CD4-positive, alpha-beta T cell (primary cell): ENCODE results near the gene AFP. TPM values are rescaled to one million over a fixed set of nuclear protein-coding genes. Genes with fewer than 3 reads are reported as not detected.

Experiments used
- ATAC-seq: fragments of 200-7000 bp; cut with Tn5 transposase; one replicate; pipeline ENCODE4 v1.10.0; 2022; ENCODE audit warnings: mild to moderate bottlenecking; ENCODE audit not compliant: poor library complexity
- CTCF ChIA-PET: fragments of 350-600 bp; sonication (Branson Sonifier 250); formaldehyde crosslinking; loops from one replicate; lab custom pipeline; 2021; ENCODE audit warnings: antibody characterized with exemption, inconsistent platforms; lab: Charles Lee
- POLR2A ChIA-PET: fragments of 350-600 bp; sonication (Branson Sonifier 250); formaldehyde crosslinking; loops from one replicate; lab custom pipeline; 2021; ENCODE audit warnings: antibody characterized with exemption, inconsistent platforms; lab: Charles Lee
- DNase-seq, 14 experiments: peaks; one replicate each; pipeline ENCODE4 v3.0.0-alpha.2; 2013 to 2020; ENCODE audit warnings: mixed read lengths in 2 of 14
- H3K27ac ChIP-seq, 2 donors: one replicate each; pipeline versions ENCODE4 v1.5.1 to v1.7.0; 2013; ENCODE audit warnings: low read length in 2 of 2, low read depth in 1 of 2, mild to moderate bottlenecking in 1 of 2
- H3K27me3 ChIP-seq, 2 experiments: 1 replicate in 1 of 2; 2 replicates in 1 of 2; pipeline versions ENCODE4 v1.6.1 to v1.7.0; 2013; ENCODE audit warnings: low read length in 2 of 2, control low read depth in 1 of 2, mild to moderate bottlenecking in 1 of 2, moderate library complexity in 1 of 2; ENCODE audit not compliant: insufficient read depth in 2 of 2, control insufficient read depth in 1 of 2
- H3K36me3 ChIP-seq: one replicate; pipeline ENCODE4 v1.6.1; 2013; ENCODE audit warnings: low read length, control low read depth; ENCODE audit not compliant: insufficient read depth
- H3K4me1 ChIP-seq: one replicate; pipeline ENCODE4 v1.6.1; 2013; ENCODE audit warnings: low read length, control low read depth; ENCODE audit not compliant: insufficient read depth
- H3K4me3 ChIP-seq: one replicate; pipeline ENCODE4 v1.5.1; 2013; ENCODE audit warnings: mild to moderate bottlenecking, low read length, moderate library complexity
- H3K9me3 ChIP-seq, 2 experiments: 1 replicate in 1 of 2; 2 replicates in 1 of 2; pipeline versions ENCODE4 v1.6.1 to v1.7.0; 2013; ENCODE audit warnings: low read length in 2 of 2, mild to moderate bottlenecking in 2 of 2, control low read depth in 1 of 2, moderate library complexity in 1 of 2; ENCODE audit not compliant: control insufficient read depth in 1 of 2, insufficient read depth in 1 of 2
- H3K27ac Mint-ChIP-seq: one replicate; pipeline ENCODE4 v1.8.0; 2020; ENCODE audit warnings: mixed read lengths
- H3K27me3 Mint-ChIP-seq: one replicate; pipeline ENCODE4 v1.8.0; 2021; ENCODE audit warnings: mixed read lengths
- H3K36me3 Mint-ChIP-seq: one replicate; pipeline ENCODE4 v1.8.0; 2021; ENCODE audit warnings: low read depth, mixed read lengths
- H3K4me1 Mint-ChIP-seq: one replicate; pipeline ENCODE4 v1.8.0; 2021; ENCODE audit warnings: low read depth, mixed read lengths
- H3K4me3 Mint-ChIP-seq: one replicate; pipeline ENCODE4 v1.8.0; 2020; ENCODE audit warnings: mild to moderate bottlenecking, mixed read lengths
- H3K9me3 Mint-ChIP-seq: one replicate; pipeline ENCODE4 v1.8.0; 2020; ENCODE audit warnings: mixed read lengths
- intact Hi-C, 2 experiments: fragments of 100-400 bp; cut with DNase I in 1 of 2; cut with micrococcal nuclease in 1 of 2; formaldehyde crosslinking; loops; one replicate each; pipeline versions ENCODE4 v1.15.1 to v1.9.0; 2023 to 2025; cut with DNase I, micrococcal nuclease
- total RNA-seq, 174 experiments: library from RNA in 2 of 174; stranded (reverse) in 2 of 174; gene quantifications; one replicate each; pipeline ENCODE4 v1.2.3 and lab custom pipeline; 2021 to 2026
- TF ChIP-seq, protein P1 (sequence below): fragments of 200-600 bp; IDR thresholded peaks from one replicate; pipeline ENCODE4 v1.8.0; 2022; ENCODE audit warnings: antibody characterized with exemption, mild to moderate bottlenecking

The AFP gene
- total RNA-seq, 2 experiments from 2014 or later, result not detected

DNA sequence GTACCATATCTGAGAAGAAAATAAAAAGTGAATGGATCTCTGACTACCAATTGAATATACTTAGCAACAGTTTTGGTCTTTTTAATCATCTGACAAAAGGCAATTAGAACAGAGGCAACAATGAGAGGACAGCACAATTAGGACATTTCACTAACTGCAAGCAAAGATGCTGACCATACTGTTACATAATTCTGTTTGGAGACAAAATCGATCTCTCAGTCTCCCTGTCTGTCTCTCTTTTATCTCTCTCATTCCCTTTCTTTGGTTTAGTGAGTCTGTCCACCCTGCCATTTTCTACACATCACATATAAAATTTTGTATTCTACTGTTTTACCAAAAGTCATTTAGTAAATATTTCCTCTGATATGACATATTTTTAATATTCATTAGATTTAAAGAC, 43.3 kb downstream of the AFP start:
- ATAC-seq, result no peak
- CTCF ChIA-PET, result no interaction called here
- no peaks in the 10 kb centered on the region for H3K4me1 Mint-ChIP-seq

DNA sequence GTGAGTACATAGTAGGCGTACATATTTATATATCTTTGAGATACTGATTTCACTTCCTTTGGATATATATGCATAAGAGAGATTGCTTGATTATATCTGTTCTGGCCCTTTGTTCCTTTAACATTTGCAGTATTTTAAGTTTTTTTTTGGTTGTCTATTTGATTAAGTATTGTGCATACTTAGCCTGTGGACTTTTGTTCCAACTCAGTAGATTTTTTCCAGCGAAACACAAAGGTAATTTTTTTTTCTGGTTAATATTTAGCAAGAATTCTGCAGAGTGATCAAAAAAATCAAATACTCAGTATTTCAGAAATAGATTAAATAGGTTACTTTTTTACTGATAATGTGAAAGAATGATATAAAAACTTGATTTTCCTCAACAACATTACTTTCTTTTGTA, 45.3 kb downstream of the AFP start, which contains the start of gene AFM:
AFM (plus strand) TSS at position 388 of the 400 bp plus-strand sequence. CDS start 31 bp downstream, outside the sequence.
- no peak within 1 kb of the TSS for H3K4me3 ChIP-seq
- H3K4me1 ChIP-seq, result no peaks in the 10 kb centered on the region
- no peaks in the 10 kb centered on the region for H3K36me3 ChIP-seq
- no peaks in the 10 kb centered on the region for H3K9me3 Mint-ChIP-seq
- DNase-seq (no peak), ATAC-seq (no peak)
- intact Hi-C loops, result no loop called here
- no peak within 1 kb of the TSS for H3K4me3 Mint-ChIP-seq
- POLR2A ChIA-PET, result no interaction called here
- H3K9me3 ChIP-seq, result peaks cover 0 to 13% of the 10 kb centered on the region in 2 experiments
- TF ChIP-seq, protein P1, sequence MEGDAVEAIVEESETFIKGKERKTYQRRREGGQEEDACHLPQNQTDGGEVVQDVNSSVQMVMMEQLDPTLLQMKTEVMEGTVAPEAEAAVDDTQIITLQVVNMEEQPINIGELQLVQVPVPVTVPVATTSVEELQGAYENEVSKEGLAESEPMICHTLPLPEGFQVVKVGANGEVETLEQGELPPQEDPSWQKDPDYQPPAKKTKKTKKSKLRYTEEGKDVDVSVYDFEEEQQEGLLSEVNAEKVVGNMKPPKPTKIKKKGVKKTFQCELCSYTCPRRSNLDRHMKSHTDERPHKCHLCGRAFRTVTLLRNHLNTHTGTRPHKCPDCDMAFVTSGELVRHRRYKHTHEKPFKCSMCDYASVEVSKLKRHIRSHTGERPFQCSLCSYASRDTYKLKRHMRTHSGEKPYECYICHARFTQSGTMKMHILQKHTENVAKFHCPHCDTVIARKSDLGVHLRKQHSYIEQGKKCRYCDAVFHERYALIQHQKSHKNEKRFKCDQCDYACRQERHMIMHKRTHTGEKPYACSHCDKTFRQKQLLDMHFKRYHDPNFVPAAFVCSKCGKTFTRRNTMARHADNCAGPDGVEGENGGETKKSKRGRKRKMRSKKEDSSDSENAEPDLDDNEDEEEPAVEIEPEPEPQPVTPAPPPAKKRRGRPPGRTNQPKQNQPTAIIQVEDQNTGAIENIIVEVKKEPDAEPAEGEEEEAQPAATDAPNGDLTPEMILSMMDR, result no peak
- H3K4me1 Mint-ChIP-seq, result no peaks in the 10 kb centered on the region
- no peak within 1 kb of the TSS for H3K27ac ChIP-seq
- peaks cover 21% of the 10 kb centered on the region for H3K27me3 Mint-ChIP-seq
- no peaks in the 10 kb centered on the region for H3K36me3 Mint-ChIP-seq
- no peaks in the 10 kb centered on the region for H3K27me3 ChIP-seq
- CTCF ChIA-PET, result no interaction called here
- no peak within 1 kb of the TSS for H3K27ac Mint-ChIP-seq

More for the DNA sequence above, 43.3 kb downstream of the AFP start:
- H3K36me3 ChIP-seq, result no peaks in the 10 kb centered on the region
- TF ChIP-seq, protein P1, result no peak
- intact Hi-C loops, result no loop called here
- H3K27ac Mint-ChIP-seq, result no peak overlapping the region
- no peak overlapping the region for H3K27ac ChIP-seq
- no peak overlapping the region for H3K4me3 Mint-ChIP-seq
- no peaks in the 10 kb centered on the region for H3K36me3 Mint-ChIP-seq
- peaks cover 0 to 19% of the 10 kb centered on the region in 2 experiments for H3K9me3 ChIP-seq
- no peaks in the 10 kb centered on the region for H3K9me3 Mint-ChIP-seq
- peaks cover 20% of the 10 kb centered on the region for H3K27me3 Mint-ChIP-seq
- no peaks in the 10 kb centered on the region for H3K27me3 ChIP-seq
- no peaks in the 10 kb centered on the region for H3K4me1 ChIP-seq
- DNase-seq, result no peak
- POLR2A ChIA-PET, result no interaction called here
- no peak overlapping the region for H3K4me3 ChIP-seq

DNA sequence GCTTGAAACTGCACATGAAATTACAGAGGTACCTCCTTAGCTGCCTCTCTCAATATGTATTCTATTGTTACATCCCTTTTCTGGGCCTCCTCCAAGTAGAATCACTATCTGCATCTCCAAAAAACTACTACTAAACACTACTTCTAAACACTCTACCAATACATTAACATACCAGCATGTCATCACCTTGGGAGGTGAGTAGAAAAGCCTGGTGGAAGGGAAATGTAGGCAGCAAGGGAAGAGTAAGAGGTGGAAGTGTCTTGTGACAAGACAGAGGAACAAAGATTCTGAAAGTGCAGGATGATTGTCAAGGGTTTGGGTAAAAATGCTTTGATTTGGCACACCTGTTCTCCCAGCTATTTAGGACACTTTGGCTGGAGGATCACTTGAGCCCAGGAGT, 49.1 kb downstream of the AFP start:
- ChIA-PET POLR2A (no interaction called here), CTCF (no interaction called here)
- ATAC-seq, result no peak
- intact Hi-C loops, result no loop called here
- TF ChIP-seq, protein P1, result no peak
- no peaks in the 10 kb centered on the region for H3K27me3 ChIP-seq
- no peaks in the 10 kb centered on the region for H3K36me3 Mint-ChIP-seq
- DNase-seq, result no peak
- H3K36me3 ChIP-seq, result no peaks in the 10 kb centered on the region
- peaks cover 22% of the 10 kb centered on the region for H3K27me3 Mint-ChIP-seq
- no peak overlapping the region for H3K27ac Mint-ChIP-seq
- H3K4me1 Mint-ChIP-seq, result no peaks in the 10 kb centered on the region
- H3K4me3 Mint-ChIP-seq, result no peak overlapping the region
- peaks cover 0 to 5% of the 10 kb centered on the region in 2 experiments for H3K9me3 ChIP-seq
- H3K27ac ChIP-seq, result no peak overlapping the region
- no peaks in the 10 kb centered on the region for H3K4me1 ChIP-seq
- H3K4me3 ChIP-seq, result no peak overlapping the region
- H3K9me3 Mint-ChIP-seq, result no peaks in the 10 kb centered on the region
